PFSK-1 (cell line): ENCODE data around the gene RRAGD.

Experiments used
- FOXP2 ChIP-seq: optimal IDR thresholded peaks from 2 replicates; pipeline ENCODE3; 2011; ENCODE audit warnings: borderline replicate concordance, control low read depth, inconsistent platforms; ENCODE audit not compliant: insufficient read depth; ENCODE audit errors: extremely low read length, extremely low read depth
- POLR2AphosphoS5 ChIP-seq: IDR thresholded peaks from 2 replicates; pipeline ENCODE4 v1.6.1; 2012; ENCODE audit warnings: low read depth, mild to moderate bottlenecking, control low read depth, low read length, moderate library complexity
- REST ChIP-seq, 2 experiments: IDR thresholded peaks; 2 replicates each; pipeline versions ENCODE4 v1.6.1 to v1.8.0; 2011 to 2012; ENCODE audit warnings: low read depth in 2 of 2, low read length in 2 of 2, control low read depth in 1 of 2, inconsistent platforms in 1 of 2, mild to moderate bottlenecking in 1 of 2, moderate library complexity in 1 of 2; ENCODE audit not compliant: insufficient read depth in 1 of 2
- SIN3A ChIP-seq: IDR thresholded peaks from 2 replicates; pipeline ENCODE4 v1.6.1; 2012; ENCODE audit warnings: mild to moderate bottlenecking, low read length, moderate library complexity, borderline replicate concordance; ENCODE audit not compliant: insufficient read depth
- TAF1 ChIP-seq: IDR thresholded peaks from 2 replicates; pipeline ENCODE4 v1.6.1; 2012; ENCODE audit warnings: low read length, control low read depth, borderline replicate concordance; ENCODE audit not compliant: insufficient read depth

Gene RRAGD

DNA sequence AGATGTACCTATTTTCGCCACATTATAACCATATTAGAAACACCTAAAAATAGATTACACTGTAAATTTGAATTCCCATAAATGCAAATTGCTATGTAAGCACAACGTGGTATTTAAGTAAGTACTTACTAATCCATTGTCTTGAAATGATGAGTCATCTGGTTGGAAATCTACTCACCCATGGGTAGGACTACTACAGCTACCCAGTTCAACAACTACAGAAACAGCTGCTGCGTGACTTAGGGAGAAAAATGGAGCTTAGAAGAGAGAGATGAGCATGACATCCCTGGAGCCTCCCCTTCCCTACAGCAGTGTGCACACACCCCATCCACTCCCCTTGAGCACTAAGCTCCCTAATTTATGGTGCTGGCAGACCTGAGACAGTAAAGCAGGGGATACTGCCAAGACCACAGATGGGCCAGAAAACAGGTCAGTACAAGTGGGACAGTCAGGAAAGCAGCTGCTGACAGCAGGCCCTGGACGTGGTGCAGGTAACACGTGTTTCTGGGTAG lies 26.9 kb downstream of the RRAGD start:
- TF ChIP-seq REST (IDR thresholded peaks at IDR 0.05; ENCODE audit: insufficient read depth in 1 of 2, low read depth in 2 of 2, low read length in 2 of 2): no peak
- no peak for TF ChIP-seq FOXP2
- no peak for TF ChIP-seq POLR2AphosphoS5
- TF ChIP-seq TAF1: no peak
- no peak for TF ChIP-seq SIN3A

DNA sequence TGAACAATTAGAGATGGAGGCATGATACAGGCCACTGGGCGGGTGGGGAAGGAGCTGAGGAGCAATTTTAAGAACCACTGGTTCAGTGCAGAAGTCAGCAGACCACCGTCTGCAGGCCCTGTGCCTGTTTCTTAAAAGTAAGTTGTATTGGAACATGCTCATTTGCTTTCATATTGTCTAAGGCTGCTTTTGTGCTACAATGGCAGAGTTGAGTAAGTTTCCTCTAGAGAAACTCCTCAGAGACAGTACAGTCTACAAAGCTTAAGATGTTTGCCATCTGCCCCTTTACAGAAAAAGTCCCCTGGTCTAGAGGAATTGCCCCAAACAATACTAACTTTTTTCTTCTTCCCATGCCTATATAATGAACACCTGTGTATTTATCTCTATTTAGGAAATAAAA lies 31.0 kb downstream of the RRAGD start:
- no peak for TF ChIP-seq FOXP2
- TF ChIP-seq SIN3A: no peak
- no peak for TF ChIP-seq TAF1
- TF ChIP-seq POLR2AphosphoS5: no peak
- TF ChIP-seq REST (IDR thresholded peaks at IDR 0.05; ENCODE audit: insufficient read depth in 1 of 2, low read depth in 2 of 2, low read length in 2 of 2): no peak

DNA sequence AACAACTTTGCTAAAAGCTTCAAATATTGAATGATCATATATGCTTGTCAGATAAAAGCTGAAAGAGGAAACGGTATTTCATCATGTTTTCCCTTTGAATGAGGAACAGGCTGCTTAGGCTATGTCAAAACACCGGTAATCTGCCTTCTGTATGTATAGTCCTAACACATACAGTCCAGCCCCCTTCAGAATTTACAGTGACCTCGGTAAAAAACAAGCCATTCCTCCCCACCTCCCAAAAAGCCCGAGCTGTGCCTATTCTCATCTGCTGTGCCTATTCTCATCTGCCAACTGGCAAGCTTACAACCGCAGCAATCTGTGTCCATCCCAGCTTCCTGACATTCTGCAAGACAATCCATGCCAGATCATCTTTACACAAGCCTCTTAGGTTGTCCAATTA lies 32.8 kb downstream of the RRAGD start:
- TF ChIP-seq REST (IDR thresholded peaks at IDR 0.05; ENCODE audit: insufficient read depth in 1 of 2, low read depth in 2 of 2, low read length in 2 of 2) (no peak), POLR2AphosphoS5 (no peak), FOXP2 (no peak), SIN3A (no peak), TAF1 (no peak)

- TF ChIP-seq FOXP2: no peak
- no peak for TF ChIP-seq REST (IDR thresholded peaks at IDR 0.05; ENCODE audit: insufficient read depth in 1 of 2, low read depth in 2 of 2, low read length in 2 of 2)
- no peak for TF ChIP-seq TAF1
- no peak for TF ChIP-seq POLR2AphosphoS5
- no peak for TF ChIP-seq SIN3A
Observed at GRCh38 chr6:89378628-89379027, 33.4 kb downstream of the RRAGD start.
